HG03025 (cell line): ENCODE data around the gene FAM81A.
"Not testable (repeated sequence)": the region's sequence is repeated elsewhere in the genome, so short reads cannot be mapped to it uniquely, and the experiment has no call there.

Experiments
- ATAC-seq: cut with Tn5 transposase; IDR thresholded peaks from one replicate; pipeline ENCODE4 v1.9.1; 2021; ENCODE audit warnings: mild to moderate bottlenecking, moderate library complexity; ENCODE audit not compliant: unreplicated experiment, low FRiP score

Gene FAM81A

DNA sequence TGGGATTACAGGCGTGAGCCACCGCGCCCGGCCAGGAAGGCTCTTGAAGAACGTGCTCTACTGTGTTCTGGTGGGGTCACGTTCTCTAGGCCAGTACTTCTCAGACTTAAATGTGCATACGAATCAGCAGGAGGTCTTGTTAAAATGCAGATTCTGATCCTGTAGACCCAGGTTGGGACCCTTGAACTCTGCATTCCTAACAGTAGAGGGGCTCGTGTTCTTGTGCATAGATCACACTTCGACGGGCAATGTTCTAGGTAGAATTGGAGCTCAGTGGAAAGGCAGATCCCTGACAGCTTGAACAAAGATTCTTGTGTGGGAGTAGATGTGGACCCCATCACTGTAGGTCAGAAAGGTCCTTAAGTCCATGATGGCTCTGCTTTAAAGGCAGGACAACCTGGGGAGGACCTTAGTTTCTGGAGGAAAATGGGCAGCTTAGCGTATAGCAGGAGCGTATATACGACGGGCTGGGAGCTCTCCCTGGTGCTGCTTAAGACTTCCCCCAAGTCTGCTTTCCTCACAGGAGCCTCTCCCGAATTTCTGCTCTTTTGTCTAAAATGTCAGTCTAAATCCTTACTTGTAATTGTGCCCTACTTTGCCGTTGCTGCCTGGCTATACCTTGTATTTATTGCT is 16.9 kb upstream of the FAM81A start:
- no peak for ATAC-seq

DNA sequence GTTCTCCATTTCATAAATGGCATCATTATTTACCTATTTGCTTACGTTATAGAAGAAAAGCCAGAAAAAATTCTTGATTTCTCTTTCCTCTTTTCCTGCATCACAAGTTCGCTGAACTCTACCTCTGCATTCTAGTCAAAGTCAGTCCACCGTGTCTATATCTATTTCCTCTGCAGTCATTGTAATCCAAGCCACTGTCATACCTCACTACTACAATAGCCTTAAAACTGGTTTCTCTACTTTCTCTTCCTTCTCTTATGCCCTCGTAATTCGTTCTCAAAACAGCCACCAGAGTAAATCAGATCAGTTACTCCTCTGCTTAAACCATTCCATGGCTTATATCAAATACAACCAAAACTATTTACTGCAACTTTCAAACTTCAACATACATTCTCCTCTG is 13.4 kb upstream of the FAM81A start:
- no peak for ATAC-seq

DNA sequence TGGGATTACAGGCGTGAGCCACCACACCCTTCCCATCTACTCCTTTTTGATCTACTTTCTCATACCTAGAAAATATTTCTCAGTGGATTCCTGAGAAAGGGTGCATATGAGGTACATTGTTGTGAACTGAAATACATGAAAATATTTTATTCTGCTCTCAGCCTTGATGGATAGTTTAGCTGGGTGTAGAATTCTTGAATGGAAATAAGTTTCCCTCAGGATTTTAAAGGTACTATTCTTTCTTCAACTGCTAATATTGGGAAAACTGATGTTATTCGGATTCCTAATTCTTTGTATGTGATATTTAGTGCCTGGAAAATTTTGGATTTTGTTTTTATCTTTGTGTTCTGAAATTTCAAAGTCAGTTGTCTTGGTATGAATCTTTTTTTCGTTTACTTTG is 9.1 kb upstream of the FAM81A start:
- ATAC-seq: not testable (repeated sequence)

DNA sequence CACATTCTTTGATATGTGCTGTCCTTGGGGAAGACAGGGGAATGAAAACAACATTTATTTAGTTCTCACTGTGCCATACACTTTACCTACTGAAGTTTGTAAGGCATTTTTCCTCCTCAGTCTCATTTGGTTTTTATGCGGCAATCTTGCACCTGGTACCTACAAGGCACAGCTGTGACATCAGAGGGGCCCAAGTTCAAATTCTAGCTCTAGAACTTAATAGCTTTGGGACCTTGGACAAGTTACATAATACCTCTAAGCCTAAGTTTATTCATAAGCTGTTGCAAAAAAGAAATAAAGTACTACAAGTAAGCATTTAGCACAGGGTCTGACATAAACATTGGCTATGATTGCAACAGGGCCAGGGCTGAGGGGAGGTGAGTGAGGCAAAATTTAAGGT is 5.6 kb upstream of the FAM81A start:
- ATAC-seq: no peak

DNA sequence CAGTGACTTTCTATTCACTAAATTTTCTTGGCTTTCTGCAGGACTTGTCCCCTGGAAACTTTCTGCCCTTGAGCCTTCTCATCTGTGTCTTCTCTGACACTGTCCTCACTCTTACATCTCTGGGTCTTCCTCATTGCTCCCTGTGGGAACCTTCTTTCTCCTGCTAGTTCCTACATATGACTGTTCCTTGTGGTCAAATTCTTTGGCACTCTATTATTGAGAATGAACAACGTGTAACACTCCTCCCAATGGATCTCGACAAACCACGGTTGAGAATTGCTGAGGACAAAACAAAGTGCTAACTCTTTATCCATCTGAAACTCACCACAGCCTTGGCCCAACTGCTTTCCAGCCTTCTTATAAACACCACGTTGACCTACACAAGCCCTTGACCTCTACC is 3.5 kb upstream of the FAM81A start:
- ATAC-seq: no peak

DNA sequence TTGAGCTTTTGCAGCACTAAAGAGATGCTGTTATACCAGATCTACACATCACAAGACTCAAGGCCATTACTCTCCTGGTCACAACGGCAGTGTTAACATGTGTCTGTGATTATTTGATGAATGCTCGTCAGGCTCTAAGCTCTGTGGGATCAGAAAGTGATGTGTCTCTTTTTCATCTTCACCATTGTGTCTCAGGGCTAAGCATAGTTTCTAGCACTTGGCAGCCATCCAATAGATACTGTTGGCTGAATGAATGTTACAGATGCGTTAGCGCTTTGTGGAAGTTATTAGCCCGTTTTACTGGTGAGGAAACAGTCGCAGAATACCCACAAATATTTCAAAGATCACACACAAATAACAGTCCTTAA is 1.2 kb upstream of the FAM81A start:
- no peak for ATAC-seq

DNA sequence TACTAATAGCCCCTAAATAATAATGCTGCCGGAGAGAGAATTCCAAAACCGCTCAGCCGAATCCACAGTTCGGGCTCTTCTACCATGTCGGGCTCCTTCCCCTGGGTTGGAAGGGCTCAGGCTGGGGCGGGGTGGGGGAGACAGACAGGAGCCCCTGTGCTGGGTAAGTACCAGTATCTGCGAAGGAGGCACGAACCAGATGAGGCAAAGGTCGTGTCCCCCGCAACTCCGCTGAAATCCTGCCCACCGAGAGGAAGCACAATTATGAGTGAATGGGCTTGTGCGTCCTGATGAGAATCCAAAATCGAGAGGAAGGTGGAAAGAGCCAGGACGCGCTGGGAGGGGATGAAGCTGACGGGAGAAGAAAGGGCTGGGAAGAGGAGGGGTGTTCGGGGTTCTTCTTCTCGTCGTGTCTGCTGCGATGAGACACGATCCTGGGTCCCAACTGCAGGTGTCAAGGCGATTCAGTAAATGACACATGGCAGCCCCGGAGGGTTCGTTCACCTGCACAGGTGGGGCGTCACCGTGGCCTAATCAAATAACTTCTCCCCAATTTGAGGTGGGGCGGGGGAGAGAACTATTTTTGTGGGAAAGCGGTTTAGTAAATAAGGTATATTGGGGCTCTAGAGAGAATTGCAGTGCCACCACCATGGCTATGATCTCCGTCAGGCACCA is 707 bp upstream of the FAM81A start:
- ATAC-seq: no peak

DNA sequence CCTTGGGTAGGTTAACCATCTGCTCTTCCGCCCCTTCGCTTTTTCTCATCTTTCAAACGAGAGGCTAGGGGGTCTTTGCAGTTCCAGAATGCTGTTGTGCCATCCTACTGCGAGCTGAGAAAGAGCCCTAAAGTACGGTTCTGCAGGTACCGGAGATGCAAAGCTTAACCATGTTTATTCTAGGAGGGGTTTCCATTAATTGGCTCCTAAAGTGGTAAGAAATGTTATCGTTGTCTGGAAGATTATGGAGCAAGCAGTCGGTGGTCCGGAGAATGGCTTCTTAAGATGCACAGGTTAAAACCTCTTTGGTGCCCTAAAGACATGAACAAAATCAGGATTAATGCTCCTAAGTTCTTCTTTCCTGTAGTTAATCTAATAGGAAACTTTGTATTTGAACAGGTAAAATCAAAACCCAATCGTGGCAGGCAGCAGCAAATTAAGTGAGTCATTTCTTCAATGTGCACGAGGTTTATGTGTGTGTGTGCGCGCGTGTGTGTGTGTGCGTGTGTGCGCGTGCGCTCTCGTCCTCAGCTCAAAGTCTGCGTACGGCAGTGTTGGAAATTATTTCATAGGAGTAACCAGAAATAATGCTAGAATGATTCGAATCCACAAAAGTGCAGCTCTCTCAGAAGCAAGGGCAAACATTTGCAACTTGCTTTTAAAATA is 772 bp downstream of the FAM81A start:
- ATAC-seq: no peak

DNA sequence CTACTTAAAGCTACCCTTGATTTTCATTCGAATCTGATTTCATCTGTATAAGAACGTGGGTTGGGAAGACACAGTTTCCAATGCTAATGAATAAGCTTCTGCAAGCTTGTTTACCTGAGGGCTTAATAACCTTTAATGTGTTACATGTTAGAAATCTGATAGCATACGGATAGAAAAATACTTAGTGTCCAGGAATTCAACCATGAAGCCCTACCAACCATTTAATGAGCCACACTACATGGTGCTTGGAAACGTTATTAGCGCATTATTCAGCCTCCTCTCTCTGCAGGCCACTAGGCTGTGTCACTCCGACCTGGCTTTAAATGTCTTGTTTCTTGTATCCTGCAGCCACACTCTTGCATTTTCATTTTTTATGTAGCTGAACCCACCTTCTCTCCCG is 1.6 kb downstream of the FAM81A start:
- no peak for ATAC-seq

DNA sequence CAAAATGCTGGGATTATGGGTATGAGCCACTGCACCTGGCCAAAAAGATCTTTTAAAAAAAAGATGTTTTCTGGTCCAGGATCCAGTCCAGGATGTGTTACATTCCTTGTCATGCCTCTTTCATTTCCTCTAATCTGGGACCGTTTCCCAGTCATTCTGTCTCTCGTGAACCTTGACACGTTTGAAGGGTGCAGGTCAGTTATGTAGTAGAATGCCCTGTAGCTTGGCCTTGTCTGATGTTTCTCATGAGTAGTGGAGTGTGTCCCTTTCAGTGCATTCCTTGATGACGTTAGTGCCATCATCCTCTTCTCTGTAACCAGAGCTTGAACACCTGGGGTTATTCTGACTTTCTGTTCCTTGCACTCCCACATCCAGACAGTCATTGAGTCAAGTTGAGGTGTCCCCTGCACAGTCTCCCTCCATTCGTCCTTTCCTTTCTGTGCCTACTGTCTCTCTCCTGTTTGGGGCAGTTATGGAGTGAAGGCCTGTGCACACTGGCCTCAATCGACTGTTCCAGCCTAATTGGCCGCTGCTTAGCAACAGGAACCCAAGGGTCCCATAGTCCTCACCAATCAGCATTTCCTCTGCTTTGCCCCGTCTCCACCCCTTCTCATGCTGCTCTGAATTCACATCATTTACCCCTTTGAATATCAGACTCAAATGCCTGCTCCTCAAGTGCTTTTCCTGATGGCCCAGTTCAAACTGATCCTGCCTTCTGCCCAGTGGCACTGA is 5.5 kb downstream of the FAM81A start:
- no peak for ATAC-seq

DNA sequence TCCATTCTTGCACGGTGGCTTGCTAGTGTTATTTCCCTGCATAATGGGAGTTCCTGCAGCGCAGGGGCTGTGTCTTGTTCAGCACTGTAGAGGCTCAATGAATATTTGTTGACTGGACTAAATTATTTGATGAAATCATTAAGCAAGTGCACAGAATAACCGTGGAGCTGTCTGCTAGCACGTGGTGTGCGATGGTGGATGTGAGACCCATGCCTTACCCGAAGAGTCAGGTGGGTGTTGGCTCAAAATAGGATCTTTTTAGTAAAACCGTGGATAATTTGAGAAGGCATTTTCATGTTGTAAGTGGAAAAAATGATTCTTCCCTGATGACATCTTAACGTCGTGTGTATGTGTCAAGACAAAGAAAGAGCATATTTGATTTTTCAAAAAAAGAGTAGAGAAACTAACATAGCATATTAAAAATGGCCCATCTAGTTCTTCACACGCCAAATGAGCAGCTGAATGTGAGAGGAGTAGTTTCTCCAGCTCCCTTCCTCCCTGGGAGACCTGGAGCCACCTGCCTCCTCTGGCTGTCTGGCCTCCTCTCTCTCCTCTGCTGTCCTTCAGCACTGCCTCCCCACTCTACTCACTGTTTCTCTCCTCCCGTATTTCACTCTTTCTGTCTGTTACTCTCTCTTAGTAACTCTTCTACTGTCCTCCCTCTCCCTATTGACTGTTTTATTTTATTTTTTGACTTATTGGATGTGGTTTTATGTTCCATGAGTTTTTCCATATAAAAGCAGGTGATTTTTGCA is 6.3 kb downstream of the FAM81A start:
- no peak for ATAC-seq

DNA sequence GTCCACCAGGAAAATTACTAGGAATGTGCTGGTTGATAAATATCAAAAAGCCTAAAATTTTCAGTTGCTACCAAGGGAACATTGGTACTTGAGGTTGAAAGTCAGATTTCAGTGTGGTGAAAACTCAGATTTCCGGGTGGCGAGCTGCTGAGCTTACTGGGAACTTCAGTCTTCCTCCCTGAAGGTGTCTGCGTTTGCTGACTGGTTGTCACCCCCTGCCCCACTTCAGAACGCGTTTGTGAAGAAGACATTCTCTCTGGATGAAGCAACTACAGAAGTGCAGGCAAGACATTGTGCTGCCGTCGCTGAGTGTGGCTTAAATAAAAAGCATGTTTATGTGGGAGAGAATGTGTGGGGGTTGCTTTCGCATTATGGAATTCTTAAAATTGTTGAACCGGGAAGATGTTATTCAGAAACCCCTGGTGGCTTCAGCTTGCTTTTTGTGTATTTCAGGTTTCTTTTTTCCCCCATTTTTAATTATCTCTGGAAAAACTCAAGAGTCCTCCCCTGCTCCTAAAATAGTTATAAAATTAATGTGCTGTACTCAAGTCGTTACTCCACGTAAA is 7.1 kb downstream of the FAM81A start:
- no peak for ATAC-seq

DNA sequence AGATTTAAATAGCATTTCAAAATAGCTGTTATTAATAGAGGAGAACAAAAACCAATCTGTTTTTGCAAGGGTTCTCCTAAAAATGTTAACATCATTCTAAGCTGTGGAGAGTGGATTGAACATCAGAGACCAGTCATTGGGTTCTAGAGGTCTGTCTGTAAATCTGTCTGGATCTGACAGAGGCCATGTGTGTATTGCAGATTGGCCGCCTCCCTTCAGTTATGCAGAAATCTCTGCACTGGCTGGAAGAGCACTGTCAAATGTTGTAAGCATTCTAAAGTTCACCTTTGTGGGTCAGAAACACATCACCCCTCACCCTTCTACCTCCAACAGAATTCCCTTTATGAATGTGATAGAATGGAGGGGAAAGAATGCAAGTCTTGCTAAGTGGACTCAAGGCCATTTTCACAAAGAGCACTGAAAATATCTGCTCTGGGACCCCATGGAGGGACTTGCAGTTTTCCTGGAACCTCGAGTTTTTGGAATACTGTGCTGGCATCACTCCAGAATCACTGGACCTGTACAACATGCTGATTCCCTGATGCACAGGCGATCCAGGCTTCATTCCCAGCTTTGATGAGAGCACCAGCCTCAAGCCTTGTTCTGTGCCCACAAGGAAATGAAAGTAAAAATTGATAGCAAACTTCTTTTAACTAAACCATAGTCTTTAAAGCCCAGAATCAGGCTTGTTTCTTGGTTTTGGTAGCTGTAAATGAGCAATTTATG is 8.4 kb downstream of the FAM81A start:
- ATAC-seq: no peak

DNA sequence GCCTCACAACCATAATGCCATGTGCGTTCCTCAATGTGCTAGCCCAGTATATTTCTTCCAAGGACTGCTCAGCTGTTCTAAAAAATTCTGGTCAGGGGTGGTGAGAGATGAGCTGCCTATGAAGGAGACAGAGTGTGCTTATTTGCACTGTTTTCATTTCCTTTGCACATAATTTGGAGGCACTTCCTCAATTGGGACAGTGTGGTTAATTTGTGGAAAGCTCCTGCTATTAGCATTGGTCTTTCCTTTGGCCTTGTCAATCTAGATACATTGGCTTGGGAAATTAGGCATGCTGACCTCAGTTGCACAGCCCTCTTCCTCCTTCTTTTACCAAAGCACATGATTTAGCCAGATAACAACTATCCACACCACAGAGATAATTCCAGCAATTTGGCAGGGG is 9.4 kb downstream of the FAM81A start:
- ATAC-seq: no peak

DNA sequence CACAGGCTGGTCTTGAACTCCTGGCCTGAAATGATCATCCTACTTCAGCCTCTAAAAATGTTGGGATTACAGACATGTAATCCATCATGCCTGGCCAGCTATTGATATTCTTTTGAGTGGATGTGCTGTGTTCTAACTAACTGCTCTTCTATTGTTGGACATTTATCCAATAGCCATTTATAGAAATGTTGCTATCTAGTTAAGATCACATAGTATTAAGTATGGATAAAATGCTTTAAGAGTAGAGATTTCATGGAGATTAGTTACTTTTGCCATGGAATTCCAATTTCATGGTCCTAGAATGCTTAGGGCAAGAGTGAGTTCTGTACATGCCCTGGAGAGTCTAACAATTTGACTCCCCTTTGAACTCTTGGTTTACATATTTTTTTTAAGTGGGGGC is 10.9 kb downstream of the FAM81A start:
- ATAC-seq: no peak

DNA sequence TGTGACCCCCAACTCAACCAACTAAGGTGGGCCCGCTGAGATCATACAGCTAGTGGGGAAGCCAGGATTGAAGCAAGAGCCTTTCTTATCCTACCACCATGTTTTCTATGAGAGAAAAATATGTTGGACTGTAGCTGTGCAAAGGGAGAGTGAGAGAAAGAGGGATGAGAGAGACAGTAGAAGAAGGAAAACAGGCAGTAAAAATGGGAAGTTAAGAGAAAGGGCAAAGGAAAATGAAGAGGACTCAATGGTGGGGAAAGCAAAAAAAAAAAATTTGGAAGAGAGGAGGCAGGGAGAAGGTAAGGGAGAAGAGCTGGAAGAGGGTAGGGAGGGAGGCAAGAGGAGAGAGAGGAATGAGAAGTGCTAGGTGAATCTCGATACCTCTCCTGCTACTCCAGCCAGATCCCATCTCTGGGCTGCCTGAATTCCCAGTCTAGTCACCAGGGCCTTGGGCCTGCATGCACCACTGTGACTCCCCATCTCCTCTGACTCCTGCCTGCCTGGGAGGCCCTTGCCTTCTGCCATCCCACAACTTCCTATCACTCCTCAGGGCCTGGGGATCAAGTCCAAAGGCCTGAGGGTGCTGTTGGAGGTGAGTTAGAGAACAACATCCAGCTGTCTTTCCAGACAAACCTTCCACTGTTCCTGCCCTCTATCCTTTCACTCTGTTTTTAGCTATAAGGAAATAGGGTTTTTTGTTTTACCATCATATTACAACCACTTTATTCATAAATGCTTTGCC is 15.7 kb downstream of the FAM81A start:
- no peak for ATAC-seq

DNA sequence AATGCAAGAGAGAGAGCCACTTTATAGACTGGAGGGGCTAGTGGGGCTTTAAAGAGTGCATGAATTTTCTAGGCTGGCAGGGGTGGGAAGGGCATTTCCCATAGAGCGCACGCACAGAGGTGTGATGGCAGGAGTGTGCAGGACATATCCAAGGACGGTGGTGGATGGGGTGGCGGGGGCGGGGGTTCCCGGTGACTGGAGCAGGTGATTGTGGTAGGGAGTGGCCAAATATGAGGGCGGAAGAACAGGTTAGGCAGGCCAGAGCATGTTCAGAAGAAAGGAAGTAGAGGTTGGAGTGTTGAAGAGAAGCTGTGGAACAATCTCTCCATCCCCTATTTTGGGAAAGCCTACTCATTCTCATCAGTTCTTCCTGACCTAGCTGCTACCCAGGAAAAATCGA is 18.1 kb downstream of the FAM81A start:
- no peak for ATAC-seq

DNA sequence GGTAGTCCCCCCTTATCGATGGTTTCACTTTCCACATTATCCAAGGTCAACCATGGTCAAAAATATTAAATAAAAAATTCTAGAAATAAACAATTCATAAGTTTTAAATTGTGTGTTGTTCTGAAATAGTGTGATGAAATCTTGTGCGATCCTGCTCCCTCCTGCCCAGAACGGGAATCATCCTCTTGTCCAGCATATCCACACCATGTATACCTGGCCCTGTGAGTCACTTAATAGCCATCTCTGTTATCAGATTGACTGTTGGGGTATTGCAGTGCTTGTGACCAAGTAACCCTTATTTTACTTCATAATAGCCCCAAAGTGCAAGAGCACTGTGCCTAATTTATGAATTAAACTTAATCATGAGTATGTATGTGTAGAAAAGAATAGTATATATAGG is 19.1 kb downstream of the FAM81A start:
- no peak for ATAC-seq

DNA sequence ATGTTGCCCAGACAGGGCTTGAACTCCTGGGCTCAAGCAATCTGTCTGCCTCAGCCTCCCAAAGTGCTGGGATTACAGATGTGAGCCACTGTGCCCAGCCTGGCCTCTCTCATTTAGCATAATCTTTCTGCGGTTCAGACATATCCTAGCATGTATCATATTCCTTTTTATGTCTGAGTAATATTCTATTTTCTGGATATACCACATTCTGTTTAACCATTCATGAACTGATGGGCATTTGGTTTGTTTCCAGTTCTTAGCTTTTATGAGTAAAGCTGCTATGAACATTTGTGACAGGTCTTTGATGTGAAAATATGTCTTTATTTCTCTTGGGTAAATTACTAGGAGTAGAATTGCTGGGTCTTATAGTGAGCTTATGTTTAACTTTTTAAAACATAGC is 23.5 kb downstream of the FAM81A start:
- no peak for ATAC-seq
